Smooth muscle cell (in vitro differentiated cells): ENCODE data around the gene PHTF2. TPM values are rescaled to one million over a fixed set of nuclear protein-coding genes. Genes with fewer than 3 reads are reported as not detected.

ENCODE experiments used
- DNase-seq: peaks from one replicate; lab custom pipeline; 2025; ENCODE audit not compliant: unreplicated experiment; lab: John Stamatoyannopoulos, UW
- H2AFZ ChIP-seq: fragments of 200-600 bp; sonication (generic); 2 replicates; pipeline ENCODE4 v1.6.0; 2016; ENCODE audit warnings: antibody characterized with exemption, low read depth, mild to moderate bottlenecking
- H3F3A ChIP-seq: fragments of 200-600 bp; sonication (generic); 2 replicates; pipeline ENCODE4 v1.6.0; 2017; ENCODE audit warnings: antibody characterized with exemption, low read depth
- H3K27ac ChIP-seq: fragments of 200-600 bp; sonication (generic); 2 replicates; pipeline ENCODE4 v1.5.1; 2016; ENCODE audit warnings: low read depth, mild to moderate bottlenecking
- H3K27me3 ChIP-seq: fragments of 200-600 bp; sonication (generic); 2 replicates; pipeline ENCODE4 v1.6.1; 2016; ENCODE audit warnings: low read depth, mild to moderate bottlenecking
- H3K36me3 ChIP-seq: fragments of 200-600 bp; sonication (generic); 2 replicates; pipeline ENCODE4 v1.5.1; 2016; ENCODE audit warnings: low read depth
- H3K4me1 ChIP-seq: fragments of 200-600 bp; sonication (generic); 2 replicates; pipeline ENCODE4 v1.5.1; 2016; ENCODE audit warnings: low read depth
- H3K4me2 ChIP-seq: fragments of 200-600 bp; sonication (generic); 2 replicates; pipeline ENCODE4 v1.6.0; 2016; ENCODE audit warnings: mild to moderate bottlenecking
- H3K4me3 ChIP-seq: fragments of 200-600 bp; sonication (generic); 2 replicates; pipeline ENCODE4 v1.5.1; 2016; ENCODE audit warnings: mild to moderate bottlenecking
- H3K79me2 ChIP-seq: fragments of 200-600 bp; sonication (generic); 2 replicates; pipeline ENCODE4 v1.6.0; 2016; ENCODE audit warnings: low read depth, mild to moderate bottlenecking
- H3K9ac ChIP-seq: fragments of 200-600 bp; sonication (generic); 2 replicates; pipeline ENCODE4 v1.6.0; 2016; ENCODE audit warnings: low read depth
- H3K9me3 ChIP-seq: fragments of 200-600 bp; sonication (generic); replicated peaks from 2 replicates; pipeline ENCODE4 v1.5.1; 2016; ENCODE audit warnings: low read depth
- H4K20me1 ChIP-seq: fragments of 200-600 bp; sonication (generic); 2 replicates; pipeline ENCODE4 v1.6.0; 2016; ENCODE audit warnings: low read depth
- WGBS: methylation state at CpG from one replicate; pipeline ENCODE4 v1.1.7; 2016; ENCODE audit warnings: low lambda C conversion rate; 5-methylcytosine and 5-hydroxymethylcytosine counted together
- polyA plus RNA-seq: library from polyadenylated mRNA; unstranded; fragments of >200 nt; fragmentation: Nextera tagmentation; extraction: Ambion mirVana; gene quantifications from 2 replicates; pipeline ENCODE4 v1.2.1, GENCODE V29; 2016
- total RNA-seq: library from RNA; depleted of rRNA; stranded (reverse); fragments of >200 nt; gene quantifications from 2 replicates; pipeline ENCODE4 v1.2.3, GENCODE V29; 2014
- TF ChIP-seq, protein P1 (sequence below): fragments of 200-600 bp; sonication (generic); IDR thresholded peaks from 2 replicates; pipeline ENCODE4 v1.5.1; 2017; ENCODE audit warnings: borderline replicate concordance, mild to moderate bottlenecking, antibody characterized with exemption; ENCODE audit not compliant: insufficient read depth, poor library complexity, severe bottlenecking

The PHTF2 gene
- total and polyA plus RNA-seq, 2 experiments from 2014 or later: 66.6 to 100 TPM

DNA sequence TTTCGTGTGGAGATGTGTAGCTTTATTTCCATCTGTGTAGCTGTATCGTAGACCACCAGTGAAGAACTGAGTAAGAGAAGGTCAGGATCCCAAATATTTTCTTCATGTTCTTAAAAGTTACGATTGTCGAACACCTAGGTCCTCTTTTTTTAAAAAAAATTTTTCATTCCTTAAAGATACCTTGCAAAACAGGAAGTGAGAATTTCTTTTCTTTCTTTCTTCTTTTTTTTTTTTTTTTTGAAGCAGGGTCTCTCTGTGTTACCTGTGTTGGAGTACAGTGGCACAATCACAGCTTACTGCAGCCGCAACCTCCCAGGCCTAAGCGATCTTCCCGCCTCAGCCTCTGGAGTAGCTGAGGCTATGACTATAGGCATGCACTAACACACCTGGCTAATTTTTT is 60.8 kb downstream of the PHTF2 start:
- no peak for DNase-seq
- whole genome bisulfite sequencing: 98% methylated on average over 7 of the region's 7 CpGs

DNA sequence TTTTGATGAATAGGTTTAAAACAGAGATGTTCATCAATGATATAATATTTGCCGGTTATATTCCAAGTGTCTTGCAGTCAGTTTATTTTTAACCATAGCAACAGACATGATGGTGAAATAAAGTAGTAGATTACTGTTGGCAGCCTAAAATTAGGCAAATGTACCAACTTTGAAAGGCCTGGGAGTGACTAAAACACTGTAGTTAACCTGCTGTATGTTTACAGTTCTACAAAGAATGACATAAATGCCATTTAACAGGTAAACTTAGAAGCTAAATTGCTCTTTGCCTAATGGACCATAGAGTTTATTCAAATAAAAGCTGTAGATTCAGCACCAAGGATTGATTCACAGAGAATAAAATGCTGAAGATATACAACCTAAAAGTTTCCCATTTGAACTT is 64.1 kb downstream of the PHTF2 start:
- Histone ChIP-seq H3K27me3 (no peaks in the 10 kb centered on the region), H3K9me3 (no peaks in the 10 kb centered on the region), H3K4me1 (peaks cover 6% of the 10 kb centered on the region), H2AFZ (no peak overlapping the region), H3K4me2 (no peak overlapping the region), H4K20me1 (peaks cover 9% of the 10 kb centered on the region), H3K36me3 (no peaks in the 10 kb centered on the region), H3K9ac (no peak overlapping the region), H3K27ac (no peak overlapping the region), H3K79me2 (peaks cover 89% of the 10 kb centered on the region), H3F3A (peaks cover 4% of the 10 kb centered on the region), H3K4me3 (no peak overlapping the region)
- TF ChIP-seq, protein P1, sequence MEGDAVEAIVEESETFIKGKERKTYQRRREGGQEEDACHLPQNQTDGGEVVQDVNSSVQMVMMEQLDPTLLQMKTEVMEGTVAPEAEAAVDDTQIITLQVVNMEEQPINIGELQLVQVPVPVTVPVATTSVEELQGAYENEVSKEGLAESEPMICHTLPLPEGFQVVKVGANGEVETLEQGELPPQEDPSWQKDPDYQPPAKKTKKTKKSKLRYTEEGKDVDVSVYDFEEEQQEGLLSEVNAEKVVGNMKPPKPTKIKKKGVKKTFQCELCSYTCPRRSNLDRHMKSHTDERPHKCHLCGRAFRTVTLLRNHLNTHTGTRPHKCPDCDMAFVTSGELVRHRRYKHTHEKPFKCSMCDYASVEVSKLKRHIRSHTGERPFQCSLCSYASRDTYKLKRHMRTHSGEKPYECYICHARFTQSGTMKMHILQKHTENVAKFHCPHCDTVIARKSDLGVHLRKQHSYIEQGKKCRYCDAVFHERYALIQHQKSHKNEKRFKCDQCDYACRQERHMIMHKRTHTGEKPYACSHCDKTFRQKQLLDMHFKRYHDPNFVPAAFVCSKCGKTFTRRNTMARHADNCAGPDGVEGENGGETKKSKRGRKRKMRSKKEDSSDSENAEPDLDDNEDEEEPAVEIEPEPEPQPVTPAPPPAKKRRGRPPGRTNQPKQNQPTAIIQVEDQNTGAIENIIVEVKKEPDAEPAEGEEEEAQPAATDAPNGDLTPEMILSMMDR: no peak
- DNase-seq: no peak
- WGBS: 94% methylated on average over 1 of the region's 1 CpG

More for the DNA sequence above, 60.8 kb downstream of the PHTF2 start:
- Histone ChIP-seq H3K9me3 (no peaks in the 10 kb centered on the region), H3K4me2 (no peak overlapping the region), H4K20me1 (peaks cover 19% of the 10 kb centered on the region), H3K9ac (no peak overlapping the region), H3K79me2 (peaks cover 96% of the 10 kb centered on the region), H3K4me1 (no peaks in the 10 kb centered on the region), H3K27me3 (no peaks in the 10 kb centered on the region), H3F3A (no peaks in the 10 kb centered on the region), H2AFZ (no peak overlapping the region), H3K4me3 (no peak overlapping the region), H3K27ac (no peak overlapping the region), H3K36me3 (no peaks in the 10 kb centered on the region)
- TF ChIP-seq, protein P1: no peak

DNA sequence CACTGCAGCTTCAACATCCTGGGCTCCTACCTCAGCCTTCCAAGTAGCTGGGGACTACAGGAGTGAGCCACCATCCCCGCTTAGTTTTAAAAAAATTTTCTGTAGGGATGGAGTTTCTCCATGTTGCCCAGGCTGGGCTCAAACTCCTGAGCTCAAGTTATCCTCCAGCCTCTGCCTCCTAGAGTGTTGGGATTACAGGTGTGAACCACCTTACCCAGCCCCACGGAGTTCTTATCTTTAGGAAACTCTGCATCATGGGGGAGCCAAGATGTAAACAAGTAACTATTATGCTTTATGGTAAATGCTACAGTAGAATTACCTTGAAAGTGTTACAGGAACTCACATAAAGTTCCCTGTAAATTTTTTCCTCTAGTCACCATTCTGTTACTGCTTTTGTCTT is 65.3 kb downstream of the PHTF2 start:
- peaks cover 5% of the 10 kb centered on the region for H4K20me1 ChIP-seq
- TF ChIP-seq, protein P1: no peak
- DNase-seq: no peak
- 80% methylated on average over 2 of the region's 2 CpGs for WGBS
- no peak overlapping the region for H3K4me2 ChIP-seq
- H3K36me3 ChIP-seq: no peaks in the 10 kb centered on the region
- H3K27me3 ChIP-seq: no peaks in the 10 kb centered on the region
- H3K9me3 ChIP-seq: no peaks in the 10 kb centered on the region
- peaks cover 6% of the 10 kb centered on the region for H3K4me1 ChIP-seq
- H3F3A ChIP-seq: peaks cover 4% of the 10 kb centered on the region
- no peak overlapping the region for H3K9ac ChIP-seq
- peaks cover 89% of the 10 kb centered on the region for H3K79me2 ChIP-seq
- no peak overlapping the region for H3K4me3 ChIP-seq
- H3K27ac ChIP-seq: no peak overlapping the region
- H2AFZ ChIP-seq: no peak overlapping the region

DNA sequence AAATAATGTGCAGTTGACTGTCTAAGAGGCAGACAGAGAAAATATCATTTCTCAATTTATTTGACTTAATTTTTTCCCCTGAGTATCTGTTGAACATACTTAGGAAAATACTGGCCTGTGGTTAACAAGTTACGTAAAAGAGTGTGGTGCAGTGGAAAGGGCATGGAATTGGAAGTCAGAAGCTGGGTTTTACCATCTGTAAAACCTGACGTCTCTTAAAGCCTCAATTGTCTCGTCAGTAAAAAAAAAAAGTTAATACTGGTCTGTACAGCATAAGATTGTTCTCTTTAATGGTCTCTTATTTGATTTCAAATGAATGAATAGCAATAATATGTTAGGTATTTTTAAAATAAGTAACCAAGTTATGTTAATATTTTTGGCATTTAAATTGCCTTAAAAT is 67.8 kb downstream of the PHTF2 start:
- Histone ChIP-seq H3K9me3 (no peaks in the 10 kb centered on the region), H3K36me3 (peaks cover 5% of the 10 kb centered on the region), H3K4me1 (peaks cover 6% of the 10 kb centered on the region), H3K4me2 (peak overlapping the region; percentile 20), H3K27me3 (no peaks in the 10 kb centered on the region), H3K79me2 (peaks cover 90% of the 10 kb centered on the region), H3K4me3 (no peak overlapping the region), H2AFZ (no peak overlapping the region), H3K9ac (peak overlapping the region; percentile 4), H3F3A (peaks cover 7% of the 10 kb centered on the region), H3K27ac (peak overlapping the region; percentile 86), H4K20me1 (peaks cover 3% of the 10 kb centered on the region)
- 27% methylated on average over 3 of the region's 3 CpGs for WGBS
- no peak for DNase-seq
- TF ChIP-seq, protein P1: no peak
